Measurements from ENCODE around the gene TRIM22. TPM values are rescaled to one million over a fixed set of nuclear protein-coding genes. Genes with fewer than 3 reads are reported as not detected.

Gene TRIM22
- total RNA-seq, 1 experiment from 2014 or later = 0.61 TPM

DNA sequence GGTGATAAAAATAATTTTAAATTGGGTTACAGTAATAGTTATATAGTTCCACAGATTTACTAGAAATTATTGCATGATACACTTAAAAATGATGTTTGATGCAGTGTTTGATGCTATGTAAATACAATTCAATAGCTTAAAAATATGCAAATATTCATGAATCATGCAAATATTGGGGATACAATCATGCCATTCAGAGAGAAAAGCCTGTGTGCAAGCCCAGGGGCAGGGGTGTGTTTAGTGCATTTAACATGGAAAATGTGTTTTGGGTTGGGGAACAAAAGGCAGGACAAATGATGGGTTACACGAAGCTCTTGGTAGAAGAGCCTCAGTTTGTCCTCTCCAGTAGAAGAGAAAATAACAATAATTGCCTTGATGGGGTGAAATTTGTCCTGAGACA lies 6.0 kb downstream of the TRIM22 start:
- no peaks in the 10 kb centered on the region for H3K4me1 ChIP-seq (ENCODE audit: control insufficient read depth in 1 of 2, insufficient read depth in 2 of 2, low read length in 2 of 2)
- CTCF ChIA-PET = no interaction called here
- H3K79me2 ChIP-seq (ENCODE audit: insufficient read depth, low read length) = no peaks in the 10 kb centered on the region
- H3K36me3 ChIP-seq (ENCODE audit: control insufficient read depth in 1 of 2, insufficient read depth in 2 of 2, low read length in 2 of 2) = no peaks in the 10 kb centered on the region
- intact Hi-C loops (cut with micrococcal nuclease) = no loop called here
- H3K9ac ChIP-seq (ENCODE audit: low read length) = no peak overlapping the region
- H3K4me3 ChIP-seq (replicated peaks in 1 of 2; ENCODE audit: low read depth in 1 of 2, low read length in 2 of 2) = no peak overlapping the region
- H3K4me2 ChIP-seq (ENCODE audit: low read length) = no peak overlapping the region
- ATAC-seq (no peak), DNase-seq (ENCODE audit: low read depth, low spot score) (no peak)
- H3K27ac ChIP-seq (ENCODE audit: low read depth, low read length) = no peak overlapping the region
- H3K27me3 ChIP-seq (ENCODE audit: insufficient read depth, low read length) = peaks cover 43% of the 10 kb centered on the region
- no peaks in the 10 kb centered on the region for H4K20me1 ChIP-seq (ENCODE audit: insufficient read depth)
- no TSS peak for BruUV-seq (replicated peaks)
- H3K9me2 ChIP-seq (ENCODE audit: insufficient read depth) = no peaks in the 10 kb centered on the region
- TF ChIP-seq, protein P1, sequence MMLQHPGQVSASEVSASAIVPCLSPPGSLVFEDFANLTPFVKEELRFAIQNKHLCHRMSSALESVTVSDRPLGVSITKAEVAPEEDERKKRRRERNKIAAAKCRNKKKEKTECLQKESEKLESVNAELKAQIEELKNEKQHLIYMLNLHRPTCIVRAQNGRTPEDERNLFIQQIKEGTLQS (IDR thresholded peaks at IDR 0.05) = no peak
- no peaks in the 10 kb centered on the region for H3K9me3 ChIP-seq (ENCODE audit: control insufficient read depth in 1 of 2, insufficient read depth in 1 of 2, low read depth in 1 of 2, low read length in 2 of 2)
- RAD21 ChIA-PET (ENCODE audit: low non-redundant PET in 1 of 2, low total read pairs in 2 of 2, uncharacterized antibody in 2 of 2, unreplicated experiment in 2 of 2) = no interaction called here
- POLR2A ChIA-PET = interaction anchor here (1.6 kb wide), 1 partner anchor 11 kb away, joined by 5 read pairs; the partner anchor contains the start of gene TRIM5
- H2AFZ ChIP-seq (ENCODE audit: low read depth, low read length, poor library complexity, severe bottlenecking) = no peak overlapping the region

DNA sequence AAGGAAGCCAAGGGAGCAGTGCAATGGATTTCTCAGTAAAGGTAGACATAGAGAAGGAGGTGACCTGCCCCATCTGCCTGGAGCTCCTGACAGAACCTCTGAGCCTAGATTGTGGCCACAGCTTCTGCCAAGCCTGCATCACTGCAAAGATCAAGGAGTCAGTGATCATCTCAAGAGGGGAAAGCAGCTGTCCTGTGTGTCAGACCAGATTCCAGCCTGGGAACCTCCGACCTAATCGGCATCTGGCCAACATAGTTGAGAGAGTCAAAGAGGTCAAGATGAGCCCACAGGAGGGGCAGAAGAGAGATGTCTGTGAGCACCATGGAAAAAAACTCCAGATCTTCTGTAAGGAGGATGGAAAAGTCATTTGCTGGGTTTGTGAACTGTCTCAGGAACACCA lies 6.6 kb downstream of the TRIM22 start:
- no peak overlapping the region for H3K27ac ChIP-seq (ENCODE audit: low read depth, low read length)
- H3K9ac ChIP-seq (ENCODE audit: low read length) = no peak overlapping the region
- DNase-seq (ENCODE audit: low read depth, low spot score) = no peak
- H3K9me2 ChIP-seq (ENCODE audit: insufficient read depth) = no peaks in the 10 kb centered on the region
- ChIA-PET POLR2A (interaction anchor here (1.6 kb wide), 1 partner anchor 11 kb away, joined by 5 read pairs; the partner anchor contains the start of gene TRIM5), RAD21 (ENCODE audit: low non-redundant PET in 1 of 2, low total read pairs in 2 of 2, uncharacterized antibody in 2 of 2, unreplicated experiment in 2 of 2) (no interaction called here), CTCF (no interaction called here)
- H3K4me2 ChIP-seq (ENCODE audit: low read length) = no peak overlapping the region
- intact Hi-C loops (cut with micrococcal nuclease) = no loop called here
- peaks cover 43% of the 10 kb centered on the region for H3K27me3 ChIP-seq (ENCODE audit: insufficient read depth, low read length)
- no peaks in the 10 kb centered on the region for H3K9me3 ChIP-seq (ENCODE audit: control insufficient read depth in 1 of 2, insufficient read depth in 1 of 2, low read depth in 1 of 2, low read length in 2 of 2)
- H3K36me3 ChIP-seq (ENCODE audit: control insufficient read depth in 1 of 2, insufficient read depth in 2 of 2, low read length in 2 of 2) = no peaks in the 10 kb centered on the region
- no peaks in the 10 kb centered on the region for H4K20me1 ChIP-seq (ENCODE audit: insufficient read depth)
- no peaks in the 10 kb centered on the region for H3K79me2 ChIP-seq (ENCODE audit: insufficient read depth, low read length)
- no peak for ATAC-seq
- no peak overlapping the region for H2AFZ ChIP-seq (ENCODE audit: low read depth, low read length, poor library complexity, severe bottlenecking)
- H3K4me1 ChIP-seq (ENCODE audit: control insufficient read depth in 1 of 2, insufficient read depth in 2 of 2, low read length in 2 of 2) = no peaks in the 10 kb centered on the region
- no peak overlapping the region for H3K4me3 ChIP-seq (replicated peaks in 1 of 2; ENCODE audit: low read depth in 1 of 2, low read length in 2 of 2)
- BruUV-seq (replicated peaks) = no TSS peak
- TF ChIP-seq SIN3A (IDR thresholded peaks at IDR 0.05; ENCODE audit: low read depth) (no peak), POLR2AphosphoS5 (IDR thresholded peaks at IDR 0.05; ENCODE audit: low read depth, low read length) (no peak), ZNF274 (IDR thresholded peaks at IDR 0.05; ENCODE audit: low read depth, low read length) (no peak), POLR2A (IDR thresholded peaks at IDR 0.05; ENCODE audit: borderline replicate concordance, extremely low read depth, insufficient read depth, insufficient read length) (no peak), RAD21 (IDR thresholded peaks at IDR 0.05; ENCODE audit: low read depth) (no peak), SP1 (IDR thresholded peaks at IDR 0.05; ENCODE audit: low read depth) (no peak), SRF (IDR thresholded peaks at IDR 0.05; ENCODE audit: low read depth) (no peak), ELF1 (IDR thresholded peaks at IDR 0.05; ENCODE audit: borderline replicate concordance, low read depth) (no peak)
- TF ChIP-seq, protein P1 (IDR thresholded peaks at IDR 0.05) = no peak
- TF ChIP-seq, protein P2, sequence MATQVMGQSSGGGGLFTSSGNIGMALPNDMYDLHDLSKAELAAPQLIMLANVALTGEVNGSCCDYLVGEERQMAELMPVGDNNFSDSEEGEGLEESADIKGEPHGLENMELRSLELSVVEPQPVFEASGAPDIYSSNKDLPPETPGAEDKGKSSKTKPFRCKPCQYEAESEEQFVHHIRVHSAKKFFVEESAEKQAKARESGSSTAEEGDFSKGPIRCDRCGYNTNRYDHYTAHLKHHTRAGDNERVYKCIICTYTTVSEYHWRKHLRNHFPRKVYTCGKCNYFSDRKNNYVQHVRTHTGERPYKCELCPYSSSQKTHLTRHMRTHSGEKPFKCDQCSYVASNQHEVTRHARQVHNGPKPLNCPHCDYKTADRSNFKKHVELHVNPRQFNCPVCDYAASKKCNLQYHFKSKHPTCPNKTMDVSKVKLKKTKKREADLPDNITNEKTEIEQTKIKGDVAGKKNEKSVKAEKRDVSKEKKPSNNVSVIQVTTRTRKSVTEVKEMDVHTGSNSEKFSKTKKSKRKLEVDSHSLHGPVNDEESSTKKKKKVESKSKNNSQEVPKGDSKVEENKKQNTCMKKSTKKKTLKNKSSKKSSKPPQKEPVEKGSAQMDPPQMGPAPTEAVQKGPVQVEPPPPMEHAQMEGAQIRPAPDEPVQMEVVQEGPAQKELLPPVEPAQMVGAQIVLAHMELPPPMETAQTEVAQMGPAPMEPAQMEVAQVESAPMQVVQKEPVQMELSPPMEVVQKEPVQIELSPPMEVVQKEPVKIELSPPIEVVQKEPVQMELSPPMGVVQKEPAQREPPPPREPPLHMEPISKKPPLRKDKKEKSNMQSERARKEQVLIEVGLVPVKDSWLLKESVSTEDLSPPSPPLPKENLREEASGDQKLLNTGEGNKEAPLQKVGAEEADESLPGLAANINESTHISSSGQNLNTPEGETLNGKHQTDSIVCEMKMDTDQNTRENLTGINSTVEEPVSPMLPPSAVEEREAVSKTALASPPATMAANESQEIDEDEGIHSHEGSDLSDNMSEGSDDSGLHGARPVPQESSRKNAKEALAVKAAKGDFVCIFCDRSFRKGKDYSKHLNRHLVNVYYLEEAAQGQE (IDR thresholded peaks at IDR 0.05; ENCODE audit: low read depth) = no peak
- TF ChIP-seq, protein P3, sequence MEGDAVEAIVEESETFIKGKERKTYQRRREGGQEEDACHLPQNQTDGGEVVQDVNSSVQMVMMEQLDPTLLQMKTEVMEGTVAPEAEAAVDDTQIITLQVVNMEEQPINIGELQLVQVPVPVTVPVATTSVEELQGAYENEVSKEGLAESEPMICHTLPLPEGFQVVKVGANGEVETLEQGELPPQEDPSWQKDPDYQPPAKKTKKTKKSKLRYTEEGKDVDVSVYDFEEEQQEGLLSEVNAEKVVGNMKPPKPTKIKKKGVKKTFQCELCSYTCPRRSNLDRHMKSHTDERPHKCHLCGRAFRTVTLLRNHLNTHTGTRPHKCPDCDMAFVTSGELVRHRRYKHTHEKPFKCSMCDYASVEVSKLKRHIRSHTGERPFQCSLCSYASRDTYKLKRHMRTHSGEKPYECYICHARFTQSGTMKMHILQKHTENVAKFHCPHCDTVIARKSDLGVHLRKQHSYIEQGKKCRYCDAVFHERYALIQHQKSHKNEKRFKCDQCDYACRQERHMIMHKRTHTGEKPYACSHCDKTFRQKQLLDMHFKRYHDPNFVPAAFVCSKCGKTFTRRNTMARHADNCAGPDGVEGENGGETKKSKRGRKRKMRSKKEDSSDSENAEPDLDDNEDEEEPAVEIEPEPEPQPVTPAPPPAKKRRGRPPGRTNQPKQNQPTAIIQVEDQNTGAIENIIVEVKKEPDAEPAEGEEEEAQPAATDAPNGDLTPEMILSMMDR (IDR thresholded peaks at IDR 0.05 in 2 of 3, conservative IDR thresholded peaks at IDR 0.05 in 1 of 3; ENCODE audit: borderline replicate concordance in 1 of 3, insufficient read depth in 1 of 3, low read depth in 2 of 3, low read length in 2 of 3) = no peak
- TF ChIP-seq, protein P4, sequence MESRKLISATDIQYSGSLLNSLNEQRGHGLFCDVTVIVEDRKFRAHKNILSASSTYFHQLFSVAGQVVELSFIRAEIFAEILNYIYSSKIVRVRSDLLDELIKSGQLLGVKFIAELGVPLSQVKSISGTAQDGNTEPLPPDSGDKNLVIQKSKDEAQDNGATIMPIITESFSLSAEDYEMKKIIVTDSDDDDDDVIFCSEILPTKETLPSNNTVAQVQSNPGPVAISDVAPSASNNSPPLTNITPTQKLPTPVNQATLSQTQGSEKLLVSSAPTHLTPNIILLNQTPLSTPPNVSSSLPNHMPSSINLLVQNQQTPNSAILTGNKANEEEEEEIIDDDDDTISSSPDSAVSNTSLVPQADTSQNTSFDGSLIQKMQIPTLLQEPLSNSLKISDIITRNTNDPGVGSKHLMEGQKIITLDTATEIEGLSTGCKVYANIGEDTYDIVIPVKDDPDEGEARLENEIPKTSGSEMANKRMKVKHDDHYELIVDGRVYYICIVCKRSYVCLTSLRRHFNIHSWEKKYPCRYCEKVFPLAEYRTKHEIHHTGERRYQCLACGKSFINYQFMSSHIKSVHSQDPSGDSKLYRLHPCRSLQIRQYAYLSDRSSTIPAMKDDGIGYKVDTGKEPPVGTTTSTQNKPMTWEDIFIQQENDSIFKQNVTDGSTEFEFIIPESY (IDR thresholded peaks at IDR 0.05; ENCODE audit: extremely low read depth, insufficient replicate concordance, low read length) = no peak

All from HCT116 (cell line).